ENCODE measurements around the gene PLXNA4. TPM values are rescaled to one million over a fixed set of nuclear protein-coding genes. Genes with fewer than 3 reads are reported as not detected.

The PLXNA4 gene
- total and polyA plus RNA-seq, 9 of the 15 experiments (the other 6 are each of a cell fraction or from before 2014, with no cell fraction given): under 0.01 to 0.09 TPM; not detected in 7

GRCh38 chr7:132244903-132245480 is 331.3 kb downstream of the PLXNA4 start:
- intact Hi-C loops (cut with micrococcal nuclease) (no loop called here), in situ Hi-C loops (cut with MboI) (no loop called here)
- no peak overlapping the region for H3K27ac ChIP-seq (ENCODE audit: extremely low read depth, low read depth, low read length)
- CTCF ChIA-PET (ENCODE audit: low intra/inter-chr PET ratio): no interaction called here
- H4K20me1 ChIP-seq (replicated peaks; ENCODE audit: control insufficient read depth, insufficient read depth, low read length): peaks cover 4% of the 10 kb centered on the region; the same call in 1 of the 2 replicates
- no peak for FAIRE-seq
- no peaks in the 10 kb centered on the region for H3K4me1 ChIP-seq (replicated peaks in 1 of 2; ENCODE audit: control insufficient read depth in 2 of 2, insufficient read depth in 2 of 2, low read length in 2 of 2)
- POLR2A ChIA-PET: interaction anchor here (0.7 kb wide), 1 partner anchor 13 kb away, joined by 4 read pairs; no protein-coding TSS in a partner anchor
- TF ChIP-seq PBX2 (CRISPR knock-in tag; IDR thresholded peaks at IDR 0.05; ENCODE audit: low read depth): peak; percentile 51
- TF ChIP-seq PBX2 (tag; conservative IDR thresholded peaks at IDR 0.05; ENCODE audit: low read depth): no peak
- TF ChIP-seq PKNOX1 (IDR thresholded peaks at IDR 0.05): peak; percentile 83
- peak; percentile 89 for TF ChIP-seq MEIS2 (IDR thresholded peaks at IDR 0.05; ENCODE audit: partially characterized antibody)
- no peak for TF ChIP-seq MAZ (CRISPR knock-in tag; conservative IDR thresholded peaks at IDR 0.05 in 1 of 2, IDR thresholded peaks at IDR 0.05 in 1 of 2)
- H3K36me3 ChIP-seq (ENCODE audit: control insufficient read depth, insufficient read depth, low read length): no peaks in the 10 kb centered on the region
- ATAC-seq: no peak
- no peak overlapping the region for H3K9ac ChIP-seq (ENCODE audit: insufficient read depth in 1 of 2, low read depth in 2 of 2, low read length in 2 of 2)
- no peaks in the 10 kb centered on the region for H3K9me1 ChIP-seq (ENCODE audit: control insufficient read depth, insufficient read depth, low read length)
- no peaks in the 10 kb centered on the region for H3K9me3 ChIP-seq (replicated peaks; ENCODE audit: control insufficient read depth, insufficient read depth, low read depth, low read length)
- peaks cover 0 to 5% of the 10 kb centered on the region in 2 experiments; a peak in 2 of 5 replicates for H3K27me3 ChIP-seq (ENCODE audit: control insufficient read depth in 2 of 2, insufficient read depth in 2 of 2, low read length in 2 of 2)
- H3K4me2 ChIP-seq (ENCODE audit: insufficient read depth, low read length): no peak overlapping the region
- no peaks in the 10 kb centered on the region for H3K79me2 ChIP-seq (ENCODE audit: control insufficient read depth, insufficient read depth, low read length)
- DNase-seq (ENCODE audit: extremely low read depth in 1 of 4, low spot score in 3 of 4): no peak
- H3K4me3 ChIP-seq: no peak overlapping the region
- no TSS peak for BruUV-seq (replicated peaks)
- no peak overlapping the region for H2AFZ ChIP-seq (ENCODE audit: low read depth, low read length)
- 1% methylated on average over 5 of the region's 5 CpGs for WGBS (ENCODE audit: insufficient coverage, low coverage, missing lambda C conversion rate)
